MM.1S (cell line): ENCODE results near the gene ITGA7.

ENCODE experiments used
- EZH2 ChIP-seq: fragments of 300-600 bp; sonication (generic); optimal IDR thresholded peaks from 2 replicates; pipeline ENCODE3; 2017; ENCODE audit warnings: low read depth, mild to moderate bottlenecking, antibody characterized with exemption, low read length, mixed read lengths
- EZH2phosphoT487 ChIP-seq: fragments of 300-600 bp; sonication (generic); IDR thresholded peaks from 2 replicates; pipeline ENCODE4 v1.6.1; 2018; ENCODE audit warnings: antibody characterized with exemption, low read length
- TF ChIP-seq, protein P1 (sequence below): fragments of 300-600 bp; sonication (generic); IDR thresholded peaks from 2 replicates; pipeline ENCODE4 v1.5.1; 2016; ENCODE audit warnings: antibody characterized with exemption, low read length, mixed read lengths

DNA sequence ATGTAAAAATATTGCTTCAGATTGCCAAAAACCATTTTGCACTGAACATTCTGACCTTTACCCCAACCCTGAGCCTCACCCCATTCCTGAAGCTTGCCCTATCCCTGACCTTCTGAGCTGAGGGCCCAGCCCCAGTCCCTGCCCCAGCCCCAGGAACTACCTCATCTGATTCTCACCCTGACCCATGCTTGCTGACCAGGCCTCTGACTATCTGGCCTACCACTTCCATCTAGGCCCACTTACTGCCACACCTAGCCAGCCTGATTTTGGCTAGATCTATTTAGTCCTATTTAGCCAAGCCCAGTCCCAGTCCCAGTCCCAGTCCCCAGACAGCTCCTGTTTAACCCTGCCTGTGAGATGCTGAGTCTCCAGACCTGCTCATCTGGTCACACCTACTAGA lies 37.4 kb downstream of the ITGA7 start:
- no peak for TF ChIP-seq EZH2
- TF ChIP-seq, protein P1, sequence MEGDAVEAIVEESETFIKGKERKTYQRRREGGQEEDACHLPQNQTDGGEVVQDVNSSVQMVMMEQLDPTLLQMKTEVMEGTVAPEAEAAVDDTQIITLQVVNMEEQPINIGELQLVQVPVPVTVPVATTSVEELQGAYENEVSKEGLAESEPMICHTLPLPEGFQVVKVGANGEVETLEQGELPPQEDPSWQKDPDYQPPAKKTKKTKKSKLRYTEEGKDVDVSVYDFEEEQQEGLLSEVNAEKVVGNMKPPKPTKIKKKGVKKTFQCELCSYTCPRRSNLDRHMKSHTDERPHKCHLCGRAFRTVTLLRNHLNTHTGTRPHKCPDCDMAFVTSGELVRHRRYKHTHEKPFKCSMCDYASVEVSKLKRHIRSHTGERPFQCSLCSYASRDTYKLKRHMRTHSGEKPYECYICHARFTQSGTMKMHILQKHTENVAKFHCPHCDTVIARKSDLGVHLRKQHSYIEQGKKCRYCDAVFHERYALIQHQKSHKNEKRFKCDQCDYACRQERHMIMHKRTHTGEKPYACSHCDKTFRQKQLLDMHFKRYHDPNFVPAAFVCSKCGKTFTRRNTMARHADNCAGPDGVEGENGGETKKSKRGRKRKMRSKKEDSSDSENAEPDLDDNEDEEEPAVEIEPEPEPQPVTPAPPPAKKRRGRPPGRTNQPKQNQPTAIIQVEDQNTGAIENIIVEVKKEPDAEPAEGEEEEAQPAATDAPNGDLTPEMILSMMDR: no peak
- TF ChIP-seq EZH2phosphoT487: no peak
